HG02610 (cell line): ENCODE data around the gene ELMO1.

Experiments used
- ATAC-seq: cut with Tn5 transposase; IDR thresholded peaks from one replicate; pipeline ENCODE4 v1.9.1; 2021; ENCODE audit warnings: mild to moderate bottlenecking, moderate library complexity; ENCODE audit not compliant: unreplicated experiment

ELMO1 gene

GRCh38 chr7:37234334-37234733 lies 214.3 kb downstream of the ELMO1 start:
- ATAC-seq, result no peak

GRCh38 chr7:37231613-37232012 lies 217.1 kb downstream of the ELMO1 start:
- ATAC-seq, result no peak

DNA sequence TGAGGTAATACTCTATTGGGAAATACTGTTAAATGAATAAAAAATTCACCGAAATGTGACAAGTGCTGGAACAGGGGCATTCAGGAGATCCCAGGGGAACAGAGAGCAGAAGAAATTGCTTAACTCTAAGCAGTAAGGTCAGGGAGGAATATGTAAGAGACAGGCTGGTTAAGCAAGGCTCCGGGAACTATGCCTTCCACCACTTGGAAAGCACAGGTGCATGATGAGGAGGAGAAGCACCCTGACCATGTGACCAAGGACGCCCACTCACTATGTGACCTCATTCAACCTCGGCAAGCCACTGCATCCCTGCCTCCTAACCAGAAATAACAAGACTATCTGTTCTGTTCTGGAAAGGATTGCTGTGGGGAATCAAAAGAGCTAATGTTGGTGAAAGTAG lies 218.4 kb downstream of the ELMO1 start:
- no peak for ATAC-seq

- ATAC-seq, result no peak
Observed at GRCh38 chr7:37229381-37229780, 219.3 kb downstream of the ELMO1 start.

- ATAC-seq, result no peak
Observed at GRCh38 chr7:37225285-37225969, 223.2 kb downstream of the ELMO1 start.

DNA sequence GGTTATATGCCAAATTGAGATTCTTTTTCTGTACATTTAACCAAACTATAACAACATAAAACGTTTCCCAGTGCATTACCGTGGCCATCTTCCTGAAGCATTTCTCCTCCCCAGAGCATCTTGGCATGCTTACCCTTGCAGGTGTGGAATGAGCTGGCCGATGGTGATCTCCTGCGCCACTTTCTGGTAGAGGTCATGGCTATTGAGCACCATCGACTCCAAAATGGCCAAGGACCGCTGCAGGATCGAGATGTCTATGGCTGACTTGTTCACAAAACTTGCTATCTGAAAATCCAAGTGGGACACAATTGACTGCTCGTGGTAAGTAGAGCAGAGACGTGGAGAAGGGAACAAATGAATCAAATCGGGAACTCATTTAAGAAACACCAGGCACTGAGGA lies 223.9 kb downstream of the ELMO1 start:
- ATAC-seq, result no peak

DNA sequence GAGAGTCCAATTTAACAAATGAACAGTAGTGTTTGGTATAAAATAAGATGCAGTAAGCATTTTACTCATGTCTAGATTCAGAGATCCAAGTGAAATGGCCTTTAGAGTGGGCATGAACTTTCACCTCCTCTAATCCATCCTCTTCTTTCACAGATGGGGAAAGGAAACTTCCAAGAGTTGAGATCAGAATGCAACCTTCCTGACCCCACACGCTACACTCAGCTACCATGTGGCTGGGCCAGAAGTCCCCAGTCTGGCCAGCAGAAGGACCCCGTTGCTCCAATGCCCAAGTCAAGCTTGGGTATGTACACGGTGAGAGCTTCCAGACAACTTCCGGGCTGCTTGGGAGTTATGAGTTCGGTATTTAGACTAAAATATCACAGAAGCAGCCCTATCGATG lies 228.0 kb downstream of the ELMO1 start:
- no peak for ATAC-seq

DNA sequence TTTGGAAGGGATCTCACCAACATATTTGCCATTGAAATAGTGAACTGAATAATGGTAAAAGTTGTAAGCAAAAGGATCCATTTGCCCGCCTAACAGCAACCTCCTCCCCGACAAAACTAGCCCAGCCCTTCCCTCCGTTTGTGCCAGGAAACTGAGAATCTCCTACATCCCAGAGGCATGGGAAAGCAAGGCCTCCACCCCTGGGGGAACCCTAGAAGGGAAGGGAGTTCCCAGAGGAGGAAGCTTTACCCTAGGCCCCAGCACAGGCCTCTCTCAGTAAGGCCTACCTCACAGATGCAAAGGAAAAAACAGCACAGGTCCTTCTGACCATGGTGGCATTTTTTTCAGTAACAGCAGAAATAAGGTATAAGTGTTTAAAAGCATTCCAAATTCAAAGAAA lies 229.7 kb downstream of the ELMO1 start:
- ATAC-seq, result no peak

- ATAC-seq, result no peak
Observed at GRCh38 chr7:37216923-37217322, 231.7 kb downstream of the ELMO1 start.

- ATAC-seq, result no peak
Observed at GRCh38 chr7:37216156-37216852, 232.4 kb downstream of the ELMO1 start.

DNA sequence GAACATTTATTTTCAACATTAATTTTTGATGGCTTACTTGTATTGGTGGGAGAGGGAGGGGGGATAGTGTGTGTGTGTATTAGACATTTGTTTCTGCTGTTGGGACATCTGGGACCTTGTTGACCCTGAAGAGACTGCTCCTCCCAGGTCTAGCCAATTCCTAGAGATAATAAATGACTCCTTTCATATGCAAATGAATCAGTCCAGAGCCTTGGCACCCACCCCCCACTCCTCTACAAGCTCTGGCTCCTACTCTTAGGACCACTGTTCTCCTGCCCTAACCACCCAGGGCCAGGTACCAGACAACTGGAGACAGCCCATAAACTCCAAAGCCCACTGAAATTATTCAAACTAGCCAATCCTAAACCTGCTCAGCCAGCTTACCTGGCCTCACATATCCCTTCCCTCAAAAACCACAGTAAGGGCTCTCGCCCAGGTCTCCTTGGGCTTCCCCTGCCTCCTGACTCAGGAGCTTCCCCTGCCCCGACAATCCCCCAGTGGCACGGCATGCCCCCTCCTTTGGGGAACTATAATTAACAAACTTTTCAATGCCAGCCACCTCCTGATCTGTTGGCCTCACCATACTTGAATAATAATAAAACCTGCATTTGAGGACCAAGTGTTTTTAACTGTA lies 233.3 kb downstream of the ELMO1 start:
- ATAC-seq, result no peak

DNA sequence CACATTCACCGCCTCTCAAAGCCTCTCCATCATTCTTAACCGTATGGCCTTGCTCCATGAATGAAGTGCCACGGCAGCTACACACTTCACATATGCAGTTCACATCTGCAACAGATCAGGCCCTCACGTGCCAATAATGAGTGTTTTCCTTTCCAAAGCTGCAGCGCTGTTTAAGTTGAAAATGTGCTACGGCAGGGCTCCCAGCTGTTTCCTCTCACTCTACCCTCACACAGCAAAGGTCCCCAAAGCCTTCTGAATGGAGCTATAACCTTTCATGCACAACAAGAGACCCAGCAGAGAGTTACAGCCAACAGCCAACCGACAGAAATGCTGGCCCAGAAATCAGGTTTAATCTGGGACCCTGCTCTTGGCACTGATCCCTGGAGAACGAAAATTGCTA lies 236.1 kb downstream of the ELMO1 start:
- no peak for ATAC-seq

DNA sequence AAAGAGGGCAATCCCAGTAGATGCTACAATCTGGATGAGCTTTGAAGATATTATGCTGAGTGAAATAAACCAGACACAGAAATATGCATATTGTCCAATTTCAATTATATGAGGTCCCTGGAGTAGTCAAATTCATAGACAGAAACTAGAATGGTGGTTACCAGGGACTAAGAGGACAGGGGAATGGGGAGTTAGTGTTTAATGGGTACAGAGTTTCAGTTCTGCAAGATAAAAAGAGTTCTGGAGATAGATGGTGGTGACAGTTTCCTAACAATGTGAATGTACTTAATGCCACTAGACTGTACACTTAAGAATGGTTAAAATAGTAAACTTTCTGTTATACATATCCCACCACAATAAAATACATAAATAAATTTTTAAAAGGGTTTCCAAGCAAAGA lies 236.6 kb downstream of the ELMO1 start:
- ATAC-seq, result peak; percentile 55

DNA sequence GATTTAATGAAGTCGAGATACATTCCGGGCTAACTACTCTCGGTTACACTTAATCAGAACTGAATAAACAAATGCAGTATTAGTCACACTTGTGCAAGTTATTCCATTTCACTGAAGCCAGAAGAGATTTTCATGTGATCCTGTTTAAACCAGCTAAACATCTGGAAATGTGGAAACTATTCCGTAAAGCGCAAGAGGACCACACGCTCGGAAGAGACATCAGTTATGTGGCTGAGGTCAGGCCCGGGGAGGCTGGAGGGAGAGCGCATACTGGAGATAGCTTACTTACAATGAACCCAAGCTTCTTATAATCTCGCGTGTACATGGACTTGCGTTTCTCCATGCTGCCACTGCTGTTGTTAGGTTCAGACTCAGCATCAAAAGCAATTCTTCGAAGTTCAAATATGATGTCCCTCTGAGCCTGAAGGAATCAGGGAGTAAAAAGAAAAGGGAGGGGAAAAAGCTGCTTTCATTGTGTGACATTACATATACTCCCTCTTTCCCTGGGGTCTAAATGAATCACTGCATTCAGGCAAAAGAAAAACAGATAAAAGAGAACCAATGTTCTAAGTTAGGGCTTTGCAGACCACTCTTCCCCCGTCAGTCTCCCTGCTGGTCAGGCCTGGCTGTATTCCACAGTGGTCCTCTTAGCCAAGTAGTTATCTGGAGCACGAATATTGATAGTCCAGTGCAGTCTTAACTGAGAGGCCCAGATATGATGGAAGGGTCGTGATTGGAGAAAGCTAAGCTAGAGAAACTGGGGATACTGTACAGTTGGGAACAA lies 237.4 kb downstream of the ELMO1 start:
- no peak for ATAC-seq

DNA sequence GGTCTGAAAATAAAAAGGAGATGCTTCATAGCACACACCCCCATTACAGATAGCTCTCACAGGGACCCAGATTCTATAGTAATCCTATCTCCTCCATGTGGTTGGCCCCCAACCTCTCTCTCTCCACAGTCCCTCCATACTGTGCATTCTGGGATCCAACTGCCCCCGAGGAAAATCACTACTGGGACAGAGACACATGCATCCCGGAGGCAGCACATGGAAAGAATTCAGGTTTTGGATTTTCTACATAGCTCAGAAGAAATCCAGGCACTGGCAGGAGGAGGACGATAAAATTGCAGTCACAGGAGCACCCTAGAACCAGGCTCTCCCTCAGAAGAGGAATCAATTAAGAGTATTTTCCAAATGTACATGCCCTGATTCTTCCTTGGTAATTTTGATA lies 239.5 kb downstream of the ELMO1 start:
- ATAC-seq, result no peak

DNA sequence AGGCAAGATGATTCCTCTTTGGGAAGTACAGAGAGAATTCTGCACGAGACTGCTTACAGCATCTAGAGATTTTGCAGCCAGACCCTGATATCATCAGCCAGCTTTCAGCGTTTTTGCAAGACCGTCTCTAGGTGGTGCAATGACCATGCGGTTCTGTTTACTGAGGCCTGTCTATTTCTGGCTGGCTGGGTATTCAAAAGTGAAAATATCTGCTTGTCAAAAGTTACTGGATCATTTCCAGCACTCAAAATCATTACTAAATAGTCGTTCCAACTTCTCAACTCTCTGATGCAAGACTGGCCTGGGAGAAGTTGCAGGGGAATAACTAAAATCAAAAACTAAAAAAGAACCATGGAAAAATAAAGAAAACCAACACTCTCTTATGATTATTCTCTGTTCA lies 240.1 kb downstream of the ELMO1 start:
- ATAC-seq, result peak; percentile 72

DNA sequence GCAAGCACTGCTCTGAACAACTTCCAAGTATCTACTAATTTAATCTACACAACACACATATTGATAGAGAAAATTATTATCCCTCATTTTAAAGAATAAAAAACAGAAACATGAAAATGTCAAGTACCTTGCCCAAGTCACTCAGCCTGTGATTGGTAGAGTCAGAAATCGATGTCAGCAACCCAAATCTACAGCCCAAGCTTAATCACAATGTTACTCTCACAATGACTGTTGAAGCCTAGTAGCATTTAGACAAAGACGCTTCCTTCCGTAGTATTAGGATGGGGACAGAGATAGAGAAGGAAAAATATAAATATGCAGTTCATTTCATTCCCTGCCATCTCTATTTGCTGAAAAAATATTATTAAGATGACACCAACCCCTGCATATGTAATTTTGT lies 242.5 kb downstream of the ELMO1 start:
- ATAC-seq, result no peak

GRCh38 chr7:37205451-37205850 lies 243.2 kb downstream of the ELMO1 start:
- no peak for ATAC-seq

- no peak for ATAC-seq
Observed at GRCh38 chr7:37201876-37202198, 246.8 kb downstream of the ELMO1 start.

- no peak for ATAC-seq
Observed at GRCh38 chr7:37201003-37201875, 247.4 kb downstream of the ELMO1 start.
